Measurements from ENCODE around the gene BLOC1S5. TPM values are rescaled to one million over a fixed set of nuclear protein-coding genes. Genes with fewer than 3 reads are reported as not detected.

BLOC1S5 gene
- total and polyA plus RNA-seq, 2 of the 13 experiments (the other 11 are each of a cell fraction or from before 2014, with no cell fraction given), result 10.5 to 41.5 TPM

- TF ChIP-seq ZNF609 (CRISPR knock-in tag; IDR thresholded peaks at IDR 0.05; ENCODE audit: borderline replicate concordance) (peak; percentile 69; the same call in 1 of the 2 replicates), SSRP1 (CRISPR knock-in tag; IDR thresholded peaks at IDR 0.05) (no peak), ZNF709 (CRISPR knock-in tag; IDR thresholded peaks at IDR 0.05) (no peak), CREBL2 (CRISPR knock-in tag; IDR thresholded peaks at IDR 0.05; ENCODE audit: borderline replicate concordance) (no peak), ZBTB7A (CRISPR knock-in tag; IDR thresholded peaks at IDR 0.05) (no peak), ZNF562 (CRISPR knock-in tag; IDR thresholded peaks at IDR 0.05; ENCODE audit: borderline replicate concordance) (no peak), ONECUT2 (CRISPR knock-in tag; IDR thresholded peaks at IDR 0.05) (no peak), MIER3 (CRISPR knock-in tag; IDR thresholded peaks at IDR 0.05; ENCODE audit: borderline replicate concordance) (peak; percentile 93; the same call in 1 of the 2 replicates), SMARCE1 (IDR thresholded peaks at IDR 0.05; ENCODE audit: borderline replicate concordance) (peak; percentile 71), ZSCAN12 (CRISPR knock-in tag; IDR thresholded peaks at IDR 0.05) (no peak; the same call in 1 of the 2 replicates), CENPT (CRISPR knock-in tag; IDR thresholded peaks at IDR 0.05; ENCODE audit: low read depth) (no peak), MAF1 (CRISPR knock-in tag; IDR thresholded peaks at IDR 0.05; ENCODE audit: borderline replicate concordance) (no peak; the same call in 1 of the 2 replicates), NFKBIZ (CRISPR knock-in tag; IDR thresholded peaks at IDR 0.05) (peak; percentile 89; the same call in 1 of the 2 replicates), KDM5B (CRISPR knock-in tag; IDR thresholded peaks at IDR 0.05; ENCODE audit: borderline replicate concordance) (no peak), ZNF280B (CRISPR knock-in tag; IDR thresholded peaks at IDR 0.05; ENCODE audit: borderline replicate concordance) (no peak), ZNF790 (CRISPR knock-in tag; IDR thresholded peaks at IDR 0.05; ENCODE audit: borderline replicate concordance) (no peak), RORA (CRISPR knock-in tag; IDR thresholded peaks at IDR 0.05) (peak; percentile 57; the same call in 1 of the 2 replicates)
- TF ChIP-seq, protein P1, sequence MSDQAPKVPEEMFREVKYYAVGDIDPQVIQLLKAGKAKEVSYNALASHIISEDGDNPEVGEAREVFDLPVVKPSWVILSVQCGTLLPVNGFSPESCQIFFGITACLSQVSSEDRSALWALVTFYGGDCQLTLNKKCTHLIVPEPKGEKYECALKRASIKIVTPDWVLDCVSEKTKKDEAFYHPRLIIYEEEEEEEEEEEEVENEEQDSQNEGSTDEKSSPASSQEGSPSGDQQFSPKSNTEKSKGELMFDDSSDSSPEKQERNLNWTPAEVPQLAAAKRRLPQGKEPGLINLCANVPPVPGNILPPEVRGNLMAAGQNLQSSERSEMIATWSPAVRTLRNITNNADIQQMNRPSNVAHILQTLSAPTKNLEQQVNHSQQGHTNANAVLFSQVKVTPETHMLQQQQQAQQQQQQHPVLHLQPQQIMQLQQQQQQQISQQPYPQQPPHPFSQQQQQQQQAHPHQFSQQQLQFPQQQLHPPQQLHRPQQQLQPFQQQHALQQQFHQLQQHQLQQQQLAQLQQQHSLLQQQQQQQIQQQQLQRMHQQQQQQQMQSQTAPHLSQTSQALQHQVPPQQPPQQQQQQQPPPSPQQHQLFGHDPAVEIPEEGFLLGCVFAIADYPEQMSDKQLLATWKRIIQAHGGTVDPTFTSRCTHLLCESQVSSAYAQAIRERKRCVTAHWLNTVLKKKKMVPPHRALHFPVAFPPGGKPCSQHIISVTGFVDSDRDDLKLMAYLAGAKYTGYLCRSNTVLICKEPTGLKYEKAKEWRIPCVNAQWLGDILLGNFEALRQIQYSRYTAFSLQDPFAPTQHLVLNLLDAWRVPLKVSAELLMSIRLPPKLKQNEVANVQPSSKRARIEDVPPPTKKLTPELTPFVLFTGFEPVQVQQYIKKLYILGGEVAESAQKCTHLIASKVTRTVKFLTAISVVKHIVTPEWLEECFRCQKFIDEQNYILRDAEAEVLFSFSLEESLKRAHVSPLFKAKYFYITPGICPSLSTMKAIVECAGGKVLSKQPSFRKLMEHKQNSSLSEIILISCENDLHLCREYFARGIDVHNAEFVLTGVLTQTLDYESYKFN (CRISPR knock-in tag; conservative IDR thresholded peaks at IDR 0.05), result peak; percentile 94
- TF ChIP-seq, protein P2, sequence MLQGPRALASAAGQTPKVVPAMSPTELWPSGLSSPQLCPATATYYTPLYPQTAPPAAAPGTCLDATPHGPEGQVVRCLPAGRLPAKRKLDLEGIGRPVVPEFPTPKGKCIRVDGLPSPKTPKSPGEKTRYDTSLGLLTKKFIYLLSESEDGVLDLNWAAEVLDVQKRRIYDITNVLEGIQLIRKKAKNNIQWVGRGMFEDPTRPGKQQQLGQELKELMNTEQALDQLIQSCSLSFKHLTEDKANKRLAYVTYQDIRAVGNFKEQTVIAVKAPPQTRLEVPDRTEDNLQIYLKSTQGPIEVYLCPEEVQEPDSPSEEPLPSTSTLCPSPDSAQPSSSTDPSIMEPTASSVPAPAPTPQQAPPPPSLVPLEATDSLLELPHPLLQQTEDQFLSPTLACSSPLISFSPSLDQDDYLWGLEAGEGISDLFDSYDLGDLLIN (CRISPR knock-in tag; IDR thresholded peaks at IDR 0.05; ENCODE audit: borderline replicate concordance), result no peak
Measured at GRCh38 chr6:8085053-8085511, 20.9 kb upstream of the BLOC1S5 start (continued).
